ENCODE results near the gene CKS1B. TPM values are rescaled to one million over a fixed set of nuclear protein-coding genes. Genes with fewer than 3 reads are reported as not detected.

Gene CKS1B
- total RNA-seq, 4 donors from 2014 or later, result 3.6 to 15.7 (median 7.9) TPM

GRCh38 chr1:154962156-154962749, 12.2 kb upstream of the CKS1B start:
- Histone ChIP-seq H3K4me1 (peaks cover 22 to 31% of the 10 kb centered on the region in 2 donors), H3K36me3 (peaks cover 4 to 56% of the 10 kb centered on the region in 2 donors), H3K9me3 (no peaks in the 10 kb centered on the region), H3K4me3 (peak overlapping the region; percentile 78 to 95 (median 80)), H3K27me3 (no peaks in the 10 kb centered on the region), H3K27ac (peak overlapping the region; percentile 94 to 100 (median 98))
- TF ChIP-seq CTCF (IDR thresholded peaks at IDR 0.05 in 4 of 5, conservative IDR thresholded peaks at IDR 0.05 in 1 of 5) (no peak), POLR2A (IDR thresholded peaks at IDR 0.05) (no peak)
- no peak for DNase-seq
- ATAC-seq, result peak; percentile 2 to 22
- in situ Hi-C loops (cut with MboI; ENCODE audit: low sequenced_read_pairs in 4 of 4), result loop anchor here in 3 of 4 donors (5.0 to 25.0 kb wide), 3 partner anchors 35 to 100 kb away; partner anchors contain the start of genes ADAM15 (in 1 of the 3) and EFNA4 (in 1 of the 3)
- intact Hi-C loops (cut with DNase I; ENCODE audit: low total_unique reads), result loop anchor here (1.0 kb wide), 1 partner anchor 37 kb away; no protein-coding TSS in a partner anchor

- DNase-seq, result no peak
- Histone ChIP-seq H3K27me3 (no peaks in the 10 kb centered on the region), H3K9me3 (no peaks in the 10 kb centered on the region), H3K4me1 (peaks cover 18 to 25% of the 10 kb centered on the region in 2 donors), H3K4me3 (peak overlapping the region; percentile 78 to 95 (median 80)), H3K27ac (peak overlapping the region; percentile 94 to 100 (median 98)), H3K36me3 (peaks cover 4 to 62% of the 10 kb centered on the region in 2 donors)
- no peak for ATAC-seq
- TF ChIP-seq POLR2A (IDR thresholded peaks at IDR 0.05) (no peak), CTCF (IDR thresholded peaks at IDR 0.05 in 4 of 5, conservative IDR thresholded peaks at IDR 0.05 in 1 of 5) (no peak)
- intact Hi-C loops (cut with DNase I; ENCODE audit: low total_unique reads) (loop anchor here (1.0 kb wide), 1 partner anchor 36 kb away; no protein-coding TSS in a partner anchor), in situ Hi-C loops (cut with MboI; ENCODE audit: low sequenced_read_pairs in 4 of 4) (loop anchor here in 3 of 4 donors (5.0 to 25.0 kb wide), 3 partner anchors 34 to 99 kb away; partner anchors contain the start of genes ADAM15 (in 1 of the 3) and EFNA4 (in 1 of the 3))
Observed at GRCh38 chr1:154962795-154963330, 11.6 kb upstream of the CKS1B start.

DNA sequence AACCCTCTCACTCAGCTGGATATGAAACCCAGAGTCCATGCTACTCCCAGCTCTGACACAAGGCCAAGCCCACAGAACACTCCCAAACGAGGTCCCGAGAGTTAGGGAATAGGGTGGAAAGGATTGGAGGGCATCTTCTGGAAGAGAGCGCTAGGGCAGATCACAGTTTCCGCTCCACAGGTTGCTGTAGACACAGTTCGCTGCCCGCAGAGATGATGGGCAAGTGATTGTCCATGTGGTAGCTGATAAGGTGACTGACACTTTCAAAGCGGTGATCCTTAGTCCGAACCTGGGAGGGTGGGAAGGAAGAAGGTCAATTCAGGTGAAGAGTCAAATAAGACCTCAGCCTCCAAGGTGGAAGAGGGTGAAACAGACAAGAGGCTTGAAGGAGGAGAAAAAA, 10.8 kb upstream of the CKS1B start:
- DNase-seq (no peak), ATAC-seq (no peak)
- no peak for TF ChIP-seq CTCF (IDR thresholded peaks at IDR 0.05 in 4 of 5, conservative IDR thresholded peaks at IDR 0.05 in 1 of 5)
- no peak for TF ChIP-seq POLR2A (IDR thresholded peaks at IDR 0.05)
- H3K9me3 ChIP-seq, result no peaks in the 10 kb centered on the region
- intact Hi-C loops (cut with DNase I; ENCODE audit: low total_unique reads), result no loop called here
- no peaks in the 10 kb centered on the region for H3K27me3 ChIP-seq
- no peak overlapping the region for H3K4me3 ChIP-seq
- H3K27ac ChIP-seq, result peak overlapping the region; percentile 94 to 100 (median 98)
- in situ Hi-C loops (cut with MboI; ENCODE audit: low sequenced_read_pairs in 4 of 4), result loop anchor here in 3 of 4 donors (5.0 to 25.0 kb wide), 3 partner anchors 34 to 99 kb away; partner anchors contain the start of genes ADAM15 (in 1 of the 3) and EFNA4 (in 1 of the 3)
- peaks cover 18 to 23% of the 10 kb centered on the region in 2 donors for H3K4me1 ChIP-seq
- peaks cover 4 to 67% of the 10 kb centered on the region in 2 donors for H3K36me3 ChIP-seq

DNA sequence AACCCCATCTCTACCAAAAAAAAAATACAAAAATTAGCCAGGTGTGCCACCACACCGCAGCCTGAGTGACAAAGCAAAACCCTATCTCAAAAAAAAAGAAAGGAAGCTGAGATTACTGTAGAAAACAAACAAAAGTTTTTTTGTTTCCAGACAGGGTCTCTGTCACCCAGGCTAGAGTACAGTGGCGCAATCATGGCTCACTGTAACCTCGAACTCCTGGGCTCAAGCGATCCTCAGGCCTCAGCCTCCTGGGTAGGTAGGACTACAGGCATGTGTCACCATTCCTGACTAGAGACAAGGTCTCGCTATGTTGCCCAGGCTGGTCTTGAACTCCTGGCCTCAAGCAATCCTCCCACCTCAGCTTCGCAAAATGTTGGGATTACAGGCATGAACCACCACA, 10.1 kb upstream of the CKS1B start:
- Histone ChIP-seq H3K36me3 (peaks cover 4 to 59% of the 10 kb centered on the region in 2 donors), H3K4me3 (no peak overlapping the region), H3K9me3 (no peaks in the 10 kb centered on the region), H3K27me3 (no peaks in the 10 kb centered on the region), H3K27ac (peak overlapping the region in 2 of 4 donors; percentile 32 to 100), H3K4me1 (peaks cover 22 to 24% of the 10 kb centered on the region in 2 donors)
- intact Hi-C loops (cut with DNase I; ENCODE audit: low total_unique reads), result no loop called here
- DNase-seq (no peak), ATAC-seq (no peak)
- TF ChIP-seq POLR2A (IDR thresholded peaks at IDR 0.05), result no peak
- no peak for TF ChIP-seq CTCF (IDR thresholded peaks at IDR 0.05 in 4 of 5, conservative IDR thresholded peaks at IDR 0.05 in 1 of 5)
- in situ Hi-C loops (cut with MboI; ENCODE audit: low sequenced_read_pairs in 4 of 4), result loop anchor here in 3 of 4 donors (5.0 to 25.0 kb wide), 3 partner anchors 33 to 98 kb away; partner anchors contain the start of genes ADAM15 (in 1 of the 3) and EFNA4 (in 1 of the 3)

Data from gastrocnemius medialis (tissue), 4 donors.